ENCODE results near the gene IFNK.
A peak's percentile ranks its signal among the peaks of the same experiment; 100 is the strongest.

IFNK gene

DNA sequence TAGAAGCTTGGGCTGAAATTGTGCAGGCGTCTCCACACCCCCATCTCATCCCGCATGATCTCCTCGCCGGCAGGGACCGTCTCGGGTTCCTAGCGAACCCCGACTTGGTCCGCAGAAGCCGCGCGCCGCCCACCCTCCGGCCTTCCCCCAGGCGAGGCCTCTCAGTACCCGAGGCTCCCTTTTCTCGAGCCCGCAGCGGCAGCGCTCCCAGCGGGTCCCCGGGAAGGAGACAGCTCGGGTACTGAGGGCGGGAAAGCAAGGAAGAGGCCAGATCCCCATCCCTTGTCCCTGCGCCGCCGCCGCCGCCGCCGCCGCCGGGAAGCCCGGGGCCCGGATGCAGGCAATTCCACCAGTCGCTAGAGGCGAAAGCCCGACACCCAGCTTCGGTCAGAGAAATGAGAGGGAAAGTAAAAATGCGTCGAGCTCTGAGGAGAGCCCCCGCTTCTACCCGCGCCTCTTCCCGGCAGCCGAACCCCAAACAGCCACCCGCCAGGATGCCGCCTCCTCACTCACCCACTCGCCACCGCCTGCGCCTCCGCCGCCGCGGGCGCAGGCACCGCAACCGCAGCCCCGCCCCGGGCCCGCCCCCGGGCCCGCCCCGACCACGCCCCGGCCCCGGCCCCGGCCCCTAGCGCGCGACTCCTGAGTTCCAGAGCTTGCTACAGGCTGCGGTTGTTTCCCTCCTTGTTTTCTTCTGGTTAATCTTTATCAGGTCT lies 49.0 kb downstream of the IFNK start, which contains the start of gene C9orf72:
TSS of gene C9orf72 (minus strand) at position 564 of the 716 bp plus-strand sequence. CDS start 6,361 bp downstream, outside the sequence.
- peaks cover 0 to 2% (median 2%) of the 10 kb centered on the region in 5 experiments for H3K9me3 ChIP-seq (ENCODE audit: control extremely low read depth in 1 of 5, control insufficient read depth in 4 of 5, insufficient read depth in 2 of 5, low read depth in 1 of 5, low read length in 4 of 5)
- CTCF ChIA-PET, result interaction anchor here (0.8 to 1.5 kb wide), 2 partner anchors 13 to 43 kb away, joined by 4 to 6 read pairs; partner anchors contain the start of gene MOB3B
- peaks cover 7 to 22% (median 16%) of the 10 kb centered on the region in 4 experiments for H3K4me1 ChIP-seq (ENCODE audit: control extremely low read depth in 1 of 4, control insufficient read depth in 4 of 4, insufficient read depth in 4 of 4, low read length in 3 of 4)
- H3K27ac ChIP-seq (ENCODE audit: insufficient read depth in 1 of 2, low read depth in 1 of 2, low read length in 2 of 2, poor library complexity in 1 of 2, severe bottlenecking in 2 of 2), result peak within 1 kb of the TSS; percentile 67 to 90
- peak within 1 kb of the TSS; percentile 67 to 89 (median 80) for H3K4me3 ChIP-seq (ENCODE audit: control insufficient read depth in 1 of 7, extremely low read depth in 1 of 7, insufficient read depth in 4 of 7, low read depth in 2 of 7, low read length in 6 of 7)
- H3K27me3 ChIP-seq (replicated peaks in 2 of 5; ENCODE audit: control insufficient read depth in 4 of 5, insufficient read depth in 5 of 5, low read length in 4 of 5), result no peaks in the 10 kb centered on the region
- WGBS (ENCODE audit: insufficient coverage), result 0% methylated on average over 33 of the region's 72 CpGs
- no peaks in the 10 kb centered on the region for H3K36me3 ChIP-seq (ENCODE audit: control insufficient read depth in 4 of 4, insufficient read depth in 4 of 4, low read length in 3 of 4)
- DNase-seq, result peak in 2 of 3 donors; percentile 91 to 92
- POLR2A ChIA-PET, result interaction anchor here (0.7 to 1.6 kb wide), 6 partner anchors 10 to 865 kb away, joined by 3 to 8 read pairs (median 5); no protein-coding TSS in a partner anchor

DNA sequence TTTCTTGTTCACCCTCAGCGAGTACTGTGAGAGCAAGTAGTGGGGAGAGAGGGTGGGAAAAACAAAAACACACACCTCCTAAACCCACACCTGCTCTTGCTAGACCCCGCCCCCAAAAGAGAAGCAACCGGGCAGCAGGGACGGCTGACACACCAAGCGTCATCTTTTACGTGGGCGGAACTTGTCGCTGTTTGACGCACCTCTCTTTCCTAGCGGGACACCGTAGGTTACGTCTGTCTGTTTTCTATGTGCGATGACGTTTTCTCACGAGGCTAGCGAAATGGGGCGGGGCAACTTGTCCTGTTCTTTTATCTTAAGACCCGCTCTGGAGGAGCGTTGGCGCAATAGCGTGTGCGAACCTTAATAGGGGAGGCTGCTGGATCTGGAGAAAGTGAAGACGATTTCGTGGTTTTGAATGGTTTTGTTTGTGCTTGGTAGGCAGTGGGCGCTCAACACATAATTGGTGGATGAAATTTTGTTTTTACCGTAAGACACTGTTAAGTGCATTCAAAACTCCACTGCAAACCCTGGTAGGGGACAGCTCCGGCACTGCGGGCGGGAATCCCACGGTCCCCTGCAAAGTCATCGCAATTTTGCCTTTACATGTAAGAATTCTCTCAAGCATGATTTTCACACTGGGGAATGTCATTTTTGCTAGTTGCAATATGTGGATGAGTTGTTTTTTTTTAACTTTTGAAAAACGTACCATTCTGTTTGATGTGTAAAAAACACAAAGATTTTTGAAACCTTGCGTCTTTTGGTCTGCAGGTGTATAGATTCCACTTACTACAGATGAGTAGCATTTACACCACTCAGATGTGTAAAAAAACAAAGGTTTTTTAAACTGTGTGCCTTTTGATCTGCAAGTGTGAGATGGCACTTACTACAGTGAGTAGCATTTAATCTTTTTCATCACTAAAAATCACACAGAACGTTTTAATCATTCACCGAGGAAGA lies 49.8 kb downstream of the IFNK start:
- Histone ChIP-seq H3K27me3 (replicated peaks in 2 of 5; ENCODE audit: control insufficient read depth in 4 of 5, insufficient read depth in 5 of 5, low read length in 4 of 5) (no peaks in the 10 kb centered on the region), H3K36me3 (ENCODE audit: control insufficient read depth in 4 of 4, insufficient read depth in 4 of 4, low read length in 3 of 4) (no peaks in the 10 kb centered on the region), H3K27ac (ENCODE audit: insufficient read depth in 1 of 2, low read depth in 1 of 2, low read length in 2 of 2, poor library complexity in 1 of 2, severe bottlenecking in 2 of 2) (peak overlapping the region; percentile 67 to 90), H3K9me3 (ENCODE audit: control extremely low read depth in 1 of 5, control insufficient read depth in 4 of 5, insufficient read depth in 2 of 5, low read depth in 1 of 5, low read length in 4 of 5) (peaks cover 0 to 5% (median 2%) of the 10 kb centered on the region in 5 experiments), H3K4me1 (ENCODE audit: control extremely low read depth in 1 of 4, control insufficient read depth in 4 of 4, insufficient read depth in 4 of 4, low read length in 3 of 4) (peaks cover 7 to 22% (median 16%) of the 10 kb centered on the region in 4 experiments), H3K4me3 (ENCODE audit: control insufficient read depth in 1 of 7, extremely low read depth in 1 of 7, insufficient read depth in 4 of 7, low read depth in 2 of 7, low read length in 6 of 7) (peak overlapping the region; percentile 21 to 89 (median 75))
- 0% methylated on average over 22 of the region's 35 CpGs for WGBS (ENCODE audit: insufficient coverage)
- DNase-seq, result peak; percentile 100
- ChIA-PET CTCF (interaction anchor here (0.8 to 1.5 kb wide), 2 partner anchors 14 to 44 kb away, joined by 4 to 6 read pairs; partner anchors contain the start of gene MOB3B), POLR2A (interaction anchor here (0.7 to 1.6 kb wide), 6 partner anchors 11 to 866 kb away, joined by 3 to 8 read pairs (median 5); no protein-coding TSS in a partner anchor)

All from common myeloid progenitor, CD34-positive (primary cell).